NCI-H1092 (cell line): Measurements from ENCODE around the gene TUBB4A.

Experiments used
- DNase-seq: peaks from one replicate; lab custom pipeline; 2025; lab: John Stamatoyannopoulos, UW

Gene TUBB4A

DNA sequence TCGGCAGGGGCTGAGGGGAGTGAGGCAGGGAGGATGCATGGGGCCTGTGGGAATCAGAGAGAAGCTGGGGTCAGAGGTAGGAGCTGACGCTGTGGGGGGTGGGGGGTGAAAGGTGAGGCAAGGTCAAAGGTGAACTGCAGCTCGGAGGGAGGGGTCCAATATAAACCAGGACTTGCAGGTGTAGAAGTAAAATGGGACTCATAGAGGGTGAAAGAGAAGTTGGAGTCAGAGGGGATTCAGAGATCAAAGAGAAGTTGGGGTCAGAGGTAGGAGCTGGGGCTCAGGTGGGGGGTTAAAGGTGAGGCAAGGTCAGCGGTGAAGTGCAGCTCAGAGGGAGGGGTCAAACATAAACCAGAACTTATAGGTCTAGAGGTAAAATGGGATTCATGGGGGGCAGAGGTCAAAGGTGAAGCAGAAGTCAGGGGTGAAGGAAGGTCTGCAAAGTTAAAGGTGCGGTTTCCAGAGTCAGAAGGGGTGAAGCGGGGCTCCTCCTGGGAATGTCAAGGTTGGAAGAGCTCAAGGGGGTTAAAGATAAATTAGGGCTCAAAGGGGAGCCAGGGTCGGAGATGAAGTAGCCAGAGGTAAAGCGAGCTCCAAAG lies 7.6 kb downstream of the TUBB4A start:
- DNase-seq = no peak

DNA sequence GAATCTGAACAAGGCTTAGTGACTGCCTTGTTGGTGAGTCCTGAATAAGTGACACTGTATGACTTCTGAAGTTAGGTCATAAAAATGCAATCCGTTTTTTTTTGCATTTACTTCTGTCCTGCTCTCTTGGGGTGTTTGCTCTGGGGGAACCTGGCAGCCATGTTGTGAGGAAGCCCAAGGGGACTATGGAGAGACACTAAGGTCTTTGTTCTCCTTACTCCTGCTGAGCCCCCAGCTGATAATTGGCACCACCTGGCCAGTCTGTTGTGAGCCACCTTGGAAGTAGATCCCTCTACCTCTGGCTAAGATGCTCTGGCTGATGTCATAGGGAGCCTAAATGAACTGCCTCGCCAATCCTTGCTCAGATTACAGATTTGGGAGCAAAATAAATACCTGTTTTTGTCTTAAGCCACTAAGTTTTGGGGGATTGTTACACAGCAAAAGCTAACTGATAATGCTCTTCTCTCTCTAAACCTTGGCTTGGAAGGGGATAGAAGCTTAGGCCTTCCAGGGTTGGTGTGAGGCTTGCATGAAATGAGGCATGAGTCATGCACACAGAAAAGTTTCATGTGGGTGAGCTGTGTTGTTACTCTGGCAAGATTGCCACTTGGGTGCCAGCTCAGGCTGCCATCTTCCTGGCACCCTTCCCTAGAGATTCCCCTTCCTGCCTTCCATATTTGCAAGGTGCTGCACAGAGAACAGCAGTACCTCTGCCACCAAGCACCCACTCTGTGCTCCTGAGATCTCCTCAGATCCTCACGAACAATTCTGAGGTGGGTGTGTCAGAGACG lies 10.1 kb downstream of the TUBB4A start:
- no peak for DNase-seq

GRCh38 chr19:6490134-6490533 lies 12.0 kb downstream of the TUBB4A start:
- no peak for DNase-seq

GRCh38 chr19:6489278-6490061 lies 12.6 kb downstream of the TUBB4A start:
- DNase-seq = no peak

- no peak for DNase-seq
These were observed 17.3 kb downstream of the TUBB4A start for GRCh38 chr19:6484831-6485230.

DNA sequence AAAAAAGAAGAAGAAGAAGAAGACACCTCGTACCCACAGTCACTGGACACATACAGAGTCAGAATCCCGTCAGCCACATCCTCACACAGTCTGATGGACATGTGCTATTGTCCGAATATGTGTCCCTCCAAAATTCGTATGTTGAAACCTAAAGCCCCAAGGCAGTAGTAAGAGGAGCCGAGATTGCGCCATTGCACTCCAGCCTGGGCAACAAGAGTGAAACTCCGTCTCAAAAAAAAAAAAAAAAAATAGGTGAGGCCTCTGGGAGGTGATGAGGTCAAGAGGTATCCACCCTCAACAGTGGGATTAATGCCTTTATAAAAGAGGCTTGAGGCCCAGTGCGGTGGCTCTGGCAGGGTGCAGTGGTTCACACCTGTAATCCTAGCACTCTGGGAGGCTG lies 17.9 kb downstream of the TUBB4A start:
- DNase-seq = no peak

DNA sequence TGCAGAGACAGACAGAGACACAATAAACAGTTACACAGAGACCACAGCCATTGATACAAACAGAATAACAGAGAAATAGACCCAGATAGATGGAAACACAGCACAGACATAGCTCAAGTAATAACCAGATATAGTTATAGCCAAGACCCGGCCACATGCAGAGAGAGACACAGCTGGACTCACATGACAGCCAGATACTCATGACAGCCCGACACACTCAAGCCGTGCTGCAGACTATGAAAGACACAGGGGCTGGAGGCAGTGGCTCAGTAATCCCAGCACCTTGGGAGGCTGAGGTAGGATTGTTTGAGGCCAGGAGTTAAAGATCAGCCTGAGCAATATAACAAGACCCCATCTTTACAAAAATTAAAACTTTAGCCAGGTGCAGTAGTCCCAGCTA lies 18.9 kb downstream of the TUBB4A start:
- no peak for DNase-seq

DNA sequence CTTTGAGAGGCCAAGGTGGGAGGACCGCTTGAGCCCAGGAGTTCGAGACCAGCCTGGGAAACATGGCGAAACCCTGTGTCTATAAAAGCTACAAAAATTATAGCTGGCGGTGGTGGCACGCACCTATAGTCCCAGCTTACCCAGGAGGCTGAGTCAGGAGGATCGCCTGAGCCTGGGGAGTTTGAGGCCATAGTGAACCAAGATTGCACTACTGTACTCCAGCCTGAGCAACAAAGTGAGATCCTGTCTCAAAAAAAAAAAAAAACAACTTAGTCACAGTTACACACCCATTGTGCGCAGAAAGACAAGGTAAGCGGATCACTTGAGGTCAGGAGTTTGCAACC lies 19.8 kb downstream of the TUBB4A start:
- no peak for DNase-seq

DNA sequence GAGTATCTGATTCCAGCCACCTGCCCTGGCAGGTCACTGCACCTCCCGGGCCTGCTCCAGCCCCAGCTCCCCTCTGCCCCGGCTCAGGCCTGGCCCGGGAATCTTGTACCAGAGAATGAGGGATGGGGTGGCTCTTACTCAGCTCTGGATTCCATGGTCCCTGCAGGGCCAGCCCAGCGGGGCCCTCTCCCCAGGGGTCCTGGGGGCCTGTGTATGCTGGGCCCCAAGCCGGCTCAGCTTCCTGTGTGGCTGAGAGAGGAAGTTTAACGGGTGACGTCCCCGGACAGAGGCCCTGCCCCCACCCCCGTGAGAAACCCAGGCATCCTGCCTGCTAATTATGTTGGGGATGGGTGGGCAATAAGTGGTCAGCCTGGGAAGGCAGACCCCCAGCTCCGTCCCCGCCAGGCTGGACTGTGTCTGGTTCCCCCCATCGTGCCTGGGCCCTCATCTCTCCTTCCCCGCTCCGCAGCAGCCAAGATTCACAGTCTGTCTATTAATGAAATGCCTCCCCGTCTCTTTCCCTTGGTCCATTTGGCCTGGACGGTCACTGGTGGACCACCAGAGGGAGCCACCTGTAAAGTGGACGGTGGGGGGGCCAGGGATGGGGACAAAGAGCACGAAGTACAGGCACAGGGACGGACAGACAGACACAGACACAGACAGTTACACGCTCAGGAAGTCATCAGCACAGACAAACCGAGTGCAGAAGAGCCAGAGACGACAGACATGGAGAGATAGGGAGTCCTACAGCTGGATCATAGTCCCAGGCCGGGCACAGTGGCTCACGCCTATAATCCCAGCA lies 20.4 kb downstream of the TUBB4A start, which contains the start of gene DENND1C:
Gene DENND1C, minus strand, starts transcription at position 247 of the 802 bp plus-strand sequence. Its CDS starts 92 bp downstream, at position 155.
- DNase-seq = no peak

DNA sequence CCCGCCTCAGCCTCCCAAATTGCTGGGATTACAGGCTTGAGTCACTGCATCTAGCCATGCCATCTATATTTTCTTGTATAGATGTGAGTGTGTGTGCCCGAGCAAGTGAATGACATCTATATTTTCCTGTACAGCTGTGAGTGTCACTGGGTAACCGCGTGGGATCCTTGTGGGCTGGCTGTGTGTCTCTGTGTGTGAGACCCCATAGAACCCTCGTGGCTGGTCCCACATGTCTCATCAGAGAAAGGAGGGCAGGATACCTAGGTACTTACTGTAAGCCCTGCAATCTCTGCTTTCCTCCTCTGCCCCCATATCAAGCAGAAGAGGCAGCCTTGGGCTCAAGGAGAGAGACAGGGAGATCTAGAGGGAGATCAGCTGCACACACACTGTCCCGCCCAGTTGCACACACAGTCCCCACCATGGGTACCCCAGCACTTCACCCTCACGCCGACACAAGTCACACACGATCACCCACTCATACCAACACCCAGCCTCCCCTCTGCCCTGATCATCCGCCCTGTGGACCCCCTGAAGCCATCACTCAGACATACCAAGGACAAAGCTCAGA lies 21.2 kb downstream of the TUBB4A start:
- no peak for DNase-seq

DNA sequence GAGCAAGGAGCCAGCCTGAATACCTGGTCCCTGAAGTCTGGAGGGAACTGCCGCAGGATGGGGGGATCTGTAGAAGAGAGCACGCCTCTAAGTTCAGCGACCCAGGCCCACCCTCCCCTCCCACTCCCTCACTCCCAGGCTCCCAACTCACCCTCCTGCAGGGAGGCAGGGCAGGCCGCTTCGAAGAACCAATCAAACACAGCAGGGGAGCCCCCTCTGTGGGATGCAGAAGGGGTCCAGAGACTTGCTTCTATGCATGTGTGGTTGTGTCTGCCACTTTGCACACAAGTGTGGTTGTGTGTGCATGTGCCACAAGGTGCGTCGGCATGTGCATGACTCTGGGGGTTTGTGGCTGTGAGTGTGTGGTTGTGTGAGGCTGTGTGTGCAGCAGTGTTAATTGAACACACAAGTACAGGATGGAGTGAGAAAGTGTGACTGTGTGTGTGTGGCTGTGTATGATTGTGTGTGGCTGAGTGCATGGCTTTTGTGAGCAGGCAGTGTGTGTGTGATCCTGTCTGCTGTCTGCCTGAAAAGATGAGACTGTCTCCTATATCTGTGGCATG lies 22.2 kb downstream of the TUBB4A start:
- no peak for DNase-seq

DNA sequence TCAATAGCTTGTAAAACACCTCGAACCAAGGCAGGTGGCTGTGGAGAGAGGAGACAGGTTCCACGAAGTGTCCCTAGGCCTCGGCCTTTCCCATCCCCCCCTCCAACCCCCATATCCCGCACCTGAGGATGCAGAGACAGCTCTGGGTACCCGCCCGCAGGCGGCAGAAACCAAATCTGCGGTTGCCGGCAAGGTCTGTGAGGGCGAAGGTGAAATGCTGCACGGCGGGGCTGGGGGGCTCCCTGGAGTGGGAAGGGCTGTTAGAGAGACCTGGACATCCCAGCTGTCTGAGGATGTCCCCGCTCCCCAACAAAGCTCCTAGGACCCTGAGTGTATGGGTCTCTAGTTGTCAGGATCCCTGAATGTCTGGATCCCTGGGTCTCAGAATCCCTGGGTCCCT lies 23.3 kb downstream of the TUBB4A start:
- DNase-seq = no peak

DNA sequence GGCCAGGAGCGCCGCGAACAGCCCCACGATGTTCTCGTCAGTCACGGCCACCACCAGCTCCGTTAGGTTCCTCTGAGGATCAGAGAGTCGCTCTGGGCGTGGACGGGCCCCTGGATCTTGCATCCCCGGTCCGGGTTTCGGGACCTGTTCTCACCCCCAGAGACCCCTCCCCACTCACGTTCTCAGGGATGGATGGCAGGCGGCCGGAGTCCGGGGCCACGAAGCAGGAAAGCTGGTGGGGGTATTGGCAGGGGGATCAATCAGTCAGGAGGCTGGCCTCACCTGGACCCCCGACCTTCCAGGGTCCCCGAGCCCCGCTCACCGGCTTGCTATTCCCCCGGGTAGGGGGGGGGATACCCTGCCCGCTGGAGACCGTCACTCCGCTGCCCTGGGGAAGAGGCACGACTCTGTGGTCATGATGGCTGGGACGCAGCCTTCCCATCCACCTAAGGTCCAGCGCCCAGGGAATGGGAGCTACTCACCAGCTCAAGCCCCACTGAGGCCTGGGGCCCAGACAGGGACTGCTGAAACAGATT lies 25.1 kb downstream of the TUBB4A start:
- DNase-seq = no peak

GRCh38 chr19:6476155-6476895 lies 25.8 kb downstream of the TUBB4A start:
- no peak for DNase-seq

DNA sequence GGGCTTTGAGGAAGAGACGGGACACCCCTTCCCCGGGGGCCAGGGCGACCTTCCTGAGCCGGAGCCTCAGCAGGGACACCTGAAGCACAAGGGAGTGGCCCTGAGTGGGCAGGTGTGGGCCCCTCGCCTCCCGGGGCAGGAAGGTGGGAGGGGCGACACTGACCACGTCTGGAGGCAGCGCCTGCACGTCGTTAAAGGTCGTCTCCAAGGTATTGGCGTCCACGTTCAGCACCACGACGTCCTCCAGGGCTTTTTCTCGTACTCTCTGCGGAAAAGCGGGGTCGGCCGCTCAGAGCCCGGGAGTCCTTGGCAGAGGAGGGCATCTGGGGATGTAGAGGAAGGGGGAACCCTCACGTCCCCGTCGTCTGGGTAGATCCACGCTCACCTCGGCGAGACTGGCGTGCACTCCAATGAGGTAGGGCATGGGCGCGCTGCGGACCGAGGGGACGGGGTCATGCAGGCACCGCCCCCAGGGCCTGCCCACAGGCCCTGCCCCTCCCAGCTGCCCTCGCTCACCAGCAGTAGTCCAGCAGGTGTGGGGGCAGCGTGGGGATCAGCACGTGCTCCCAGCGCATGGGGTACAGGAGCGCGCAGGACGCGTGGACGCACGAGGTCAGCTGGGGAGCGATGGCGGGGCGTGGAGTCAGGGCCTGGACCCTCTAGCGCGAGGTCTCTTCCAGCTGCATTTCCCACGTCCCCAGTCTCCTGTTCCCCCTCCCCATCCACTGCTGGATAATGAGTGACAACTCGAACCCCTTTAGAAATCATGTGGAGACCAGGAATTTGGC lies 26.6 kb downstream of the TUBB4A start:
- no peak for DNase-seq

- DNase-seq = no peak
These were observed 28.5 kb downstream of the TUBB4A start for GRCh38 chr19:6473647-6474046.

DNA sequence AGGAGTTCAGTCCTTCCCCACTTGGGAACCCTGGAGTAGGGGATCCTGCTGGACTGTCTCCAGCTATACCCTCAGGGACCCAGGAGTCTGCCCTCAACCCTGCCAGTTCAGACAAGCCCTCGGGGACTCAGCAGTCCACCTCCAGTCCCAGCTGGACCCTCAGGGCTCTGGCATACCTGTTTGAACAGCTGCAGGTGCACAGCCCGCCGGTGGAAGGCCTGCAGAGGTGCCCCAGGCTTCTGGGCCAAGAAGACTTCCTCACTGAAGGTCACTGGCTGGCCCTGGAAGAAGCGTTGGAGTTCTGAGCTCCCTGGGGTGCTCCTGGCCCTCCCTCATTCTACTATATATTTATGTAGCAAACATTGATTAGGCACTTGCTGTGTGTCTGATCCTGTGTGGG lies 29.4 kb downstream of the TUBB4A start:
- DNase-seq = no peak

- no peak for DNase-seq
These were observed 31.0 kb downstream of the TUBB4A start for GRCh38 chr19:6471076-6471475.

GRCh38 chr19:6470173-6470572 lies 31.9 kb downstream of the TUBB4A start:
- DNase-seq = no peak

- DNase-seq = no peak
These were observed 34.7 kb downstream of the TUBB4A start for GRCh38 chr19:6467384-6467783.
